ENCODE data around the gene TTLL3. TPM values are rescaled to one million over a fixed set of nuclear protein-coding genes. Genes with fewer than 3 reads are reported as not detected.

The TTLL3 gene
- total and polyA plus RNA-seq, 2 of the 13 experiments (the other 11 are each of a cell fraction or from before 2014, with no cell fraction given), result 9.5 to 51.2 TPM

DNA sequence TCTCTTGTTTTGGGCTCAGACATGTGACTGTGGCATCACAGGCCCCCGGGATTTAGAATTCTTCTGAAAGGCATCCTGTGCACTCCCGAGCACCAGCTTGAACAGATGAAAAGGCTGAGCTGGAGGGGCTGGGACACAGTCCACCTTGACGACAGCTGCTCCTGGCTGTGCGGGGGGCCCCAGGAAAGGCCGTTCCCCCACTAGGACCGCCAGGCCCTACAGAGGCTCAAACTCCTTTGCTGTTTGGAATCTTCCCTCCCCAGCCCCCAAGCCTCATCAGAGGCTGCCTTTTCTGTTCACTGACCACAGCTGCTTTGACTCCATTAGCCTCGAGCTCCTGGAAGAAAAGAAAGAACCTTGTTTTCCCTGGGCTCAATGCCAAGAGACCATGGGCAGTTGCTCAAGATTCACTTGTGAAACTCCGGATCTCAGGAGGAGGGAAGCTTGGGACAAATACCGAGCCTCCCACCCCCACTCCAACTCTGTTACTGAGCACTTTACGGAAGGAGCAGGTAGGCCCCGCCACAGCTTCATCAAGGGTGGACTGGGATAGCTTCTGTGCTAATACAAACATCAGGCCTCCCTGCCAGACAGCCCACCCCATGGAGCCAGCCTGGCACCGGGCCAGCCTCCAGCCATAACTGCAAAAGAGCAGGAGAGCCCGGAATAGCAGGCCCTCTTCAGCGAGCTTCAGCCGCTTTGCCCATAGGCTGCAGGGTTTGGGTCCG is 54.3 kb downstream of the TTLL3 start (continued):
- peak; percentile 51 for TF ChIP-seq UBTF (CRISPR knock-in tag; IDR thresholded peaks at IDR 0.05)
- TF ChIP-seq CHCHD3 (CRISPR knock-in tag; IDR thresholded peaks at IDR 0.05), result no peak
- TF ChIP-seq SIX4 (CRISPR knock-in tag; IDR thresholded peaks at IDR 0.05), result no peak
- TF ChIP-seq, protein P1, sequence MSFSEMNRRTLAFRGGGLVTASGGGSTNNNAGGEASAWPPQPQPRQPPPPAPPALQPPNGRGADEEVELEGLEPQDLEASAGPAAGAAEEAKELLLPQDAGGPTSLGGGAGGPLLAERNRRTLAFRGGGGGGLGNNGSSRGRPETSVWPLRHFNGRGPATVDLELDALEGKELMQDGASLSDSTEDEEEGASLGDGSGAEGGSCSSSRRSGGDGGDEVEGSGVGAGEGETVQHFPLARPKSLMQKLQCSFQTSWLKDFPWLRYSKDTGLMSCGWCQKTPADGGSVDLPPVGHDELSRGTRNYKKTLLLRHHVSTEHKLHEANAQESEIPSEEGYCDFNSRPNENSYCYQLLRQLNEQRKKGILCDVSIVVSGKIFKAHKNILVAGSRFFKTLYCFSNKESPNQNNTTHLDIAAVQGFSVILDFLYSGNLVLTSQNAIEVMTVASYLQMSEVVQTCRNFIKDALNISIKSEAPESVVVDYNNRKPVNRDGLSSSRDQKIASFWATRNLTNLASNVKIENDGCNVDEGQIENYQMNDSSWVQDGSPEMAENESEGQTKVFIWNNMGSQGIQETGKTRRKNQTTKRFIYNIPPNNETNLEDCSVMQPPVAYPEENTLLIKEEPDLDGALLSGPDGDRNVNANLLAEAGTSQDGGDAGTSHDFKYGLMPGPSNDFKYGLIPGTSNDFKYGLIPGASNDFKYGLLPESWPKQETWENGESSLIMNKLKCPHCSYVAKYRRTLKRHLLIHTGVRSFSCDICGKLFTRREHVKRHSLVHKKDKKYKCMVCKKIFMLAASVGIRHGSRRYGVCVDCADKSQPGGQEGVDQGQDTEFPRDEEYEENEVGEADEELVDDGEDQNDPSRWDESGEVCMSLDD (CRISPR knock-in tag; IDR thresholded peaks at IDR 0.05; ENCODE audit: borderline replicate concordance), result peak; percentile 18; the same call in 1 of the 2 replicates
- TF ChIP-seq, protein P2, sequence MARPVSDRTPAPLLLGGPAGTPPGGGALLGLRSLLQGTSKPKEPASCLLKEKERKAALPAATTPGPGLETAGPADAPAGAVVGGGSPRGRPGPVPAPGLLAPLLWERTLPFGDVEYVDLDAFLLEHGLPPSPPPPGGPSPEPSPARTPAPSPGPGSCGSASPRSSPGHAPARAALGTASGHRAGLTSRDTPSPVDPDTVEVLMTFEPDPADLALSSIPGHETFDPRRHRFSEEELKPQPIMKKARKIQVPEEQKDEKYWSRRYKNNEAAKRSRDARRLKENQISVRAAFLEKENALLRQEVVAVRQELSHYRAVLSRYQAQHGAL (CRISPR knock-in tag; IDR thresholded peaks at IDR 0.05; ENCODE audit: not compliant biosample characterization), result no peak
- TF ChIP-seq MTA3 (CRISPR knock-in tag; IDR thresholded peaks at IDR 0.05), result no peak
- TF ChIP-seq ZNF7 (CRISPR knock-in tag; IDR thresholded peaks at IDR 0.05), result no peak
- peak; percentile 50; the same call in 1 of the 2 replicates for TF ChIP-seq PHF8 (CRISPR knock-in tag; IDR thresholded peaks at IDR 0.05)
- no peak for TF ChIP-seq CREB1 (IDR thresholded peaks at IDR 0.05)
- TF ChIP-seq CREB1 (CRISPR knock-in tag; IDR thresholded peaks at IDR 0.05), result 0 out of 2 replicates have a peak, but pooled peaks have one; percentile 21
- 0 out of 2 replicates have a peak, but pooled peaks have one; percentile 56 for TF ChIP-seq ZBTB34 (CRISPR knock-in tag; IDR thresholded peaks at IDR 0.05)
- no peak for TF ChIP-seq STAT5B (CRISPR knock-in tag; IDR thresholded peaks at IDR 0.05)
- TF ChIP-seq, protein P3, sequence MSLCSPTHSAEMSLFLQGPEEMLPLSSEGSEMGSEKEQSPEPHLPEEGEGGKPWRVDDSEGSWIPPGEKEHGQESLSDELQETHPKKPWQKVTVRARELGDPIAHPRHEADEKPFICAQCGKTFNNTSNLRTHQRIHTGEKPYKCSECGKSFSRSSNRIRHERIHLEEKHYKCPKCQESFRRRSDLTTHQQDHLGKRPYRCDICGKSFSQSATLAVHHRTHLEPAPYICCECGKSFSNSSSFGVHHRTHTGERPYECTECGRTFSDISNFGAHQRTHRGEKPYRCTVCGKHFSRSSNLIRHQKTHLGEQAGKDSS (CRISPR knock-in tag; IDR thresholded peaks at IDR 0.05; ENCODE audit: borderline replicate concordance, low read depth), result peak; percentile 60; the same call in 1 of the 2 replicates
- TF ChIP-seq RCOR2 (CRISPR knock-in tag; IDR thresholded peaks at IDR 0.05), result no peak
- no peak for TF ChIP-seq ZNF788 (CRISPR knock-in tag; IDR thresholded peaks at IDR 0.05; ENCODE audit: borderline replicate concordance)
- TF ChIP-seq IRF9 (CRISPR knock-in tag; IDR thresholded peaks at IDR 0.05; ENCODE audit: borderline replicate concordance), result no peak
- TF ChIP-seq JARID2 (CRISPR knock-in tag; IDR thresholded peaks at IDR 0.05; ENCODE audit: insufficient replicate concordance), result no peak
- peak; percentile 42; the same call in 1 of the 2 replicates for TF ChIP-seq CEBPG (CRISPR knock-in tag; IDR thresholded peaks at IDR 0.05)

Measured in HepG2 (cell line).